Pericardium fibroblast (primary cell): ENCODE measurements around the gene ZNF283. TPM values are rescaled to one million over a fixed set of nuclear protein-coding genes. Genes with fewer than 3 reads are reported as not detected.

Source experiments
- total RNA-seq: library from RNA; depleted of rRNA; stranded (reverse); fragments of >200 nt; gene quantifications from 2 replicates; pipeline ENCODE4 v1.2.3, GENCODE V29; 2015

ZNF283 gene
- total RNA-seq: 2.7 and 3.7 TPM in 2 replicates

DNA sequence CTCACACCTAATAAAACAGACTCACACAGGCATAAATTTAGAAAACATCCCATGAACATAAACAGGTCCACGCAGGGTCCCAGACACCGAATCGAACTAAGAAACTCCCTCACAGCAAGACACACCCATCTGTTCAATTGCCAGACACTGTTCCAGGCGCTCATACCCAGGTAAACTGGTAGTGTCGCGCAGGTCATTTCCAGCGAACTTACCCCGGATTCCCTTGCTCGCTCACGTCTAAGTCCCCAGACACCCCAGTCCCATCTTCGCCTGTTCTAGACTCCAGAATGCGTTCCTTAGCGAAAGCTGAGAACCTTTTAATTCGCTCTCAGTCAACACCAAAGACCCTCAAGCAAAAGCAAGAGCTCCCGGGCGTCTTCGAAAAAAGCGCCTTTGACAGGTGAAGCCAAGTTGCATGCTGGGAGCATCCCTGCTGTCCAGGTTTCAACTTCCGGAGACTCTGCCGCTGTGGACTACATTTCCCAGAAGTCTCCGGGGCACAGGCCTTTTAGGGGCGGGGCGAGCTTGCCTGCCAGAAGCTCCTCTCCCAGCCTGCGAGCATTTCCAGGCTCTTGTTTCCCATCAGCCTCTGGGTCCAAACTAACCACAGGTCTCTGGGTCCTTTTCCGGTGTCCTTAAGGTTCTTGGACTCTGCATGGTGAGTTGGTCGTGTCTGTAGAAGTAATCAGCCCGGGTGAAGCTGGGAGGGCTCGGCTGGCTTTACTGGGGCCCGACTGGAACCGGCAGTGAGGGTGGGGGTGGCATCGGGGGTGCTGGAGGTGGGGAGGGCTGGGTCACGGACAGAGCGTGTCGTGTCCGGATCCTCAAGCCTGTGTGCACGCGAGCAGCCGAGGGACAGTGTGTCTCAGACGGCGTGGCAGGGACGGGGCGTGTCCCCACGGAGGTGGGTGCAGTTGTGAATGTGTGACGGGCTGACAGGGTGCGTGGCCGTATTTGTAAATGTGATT, at the start of gene ZNF283:
TSS of gene ZNF283 (plus strand) at position 535 of the 968 bp plus-strand sequence. CDS start 6,184 bp downstream, outside the sequence.

DNA sequence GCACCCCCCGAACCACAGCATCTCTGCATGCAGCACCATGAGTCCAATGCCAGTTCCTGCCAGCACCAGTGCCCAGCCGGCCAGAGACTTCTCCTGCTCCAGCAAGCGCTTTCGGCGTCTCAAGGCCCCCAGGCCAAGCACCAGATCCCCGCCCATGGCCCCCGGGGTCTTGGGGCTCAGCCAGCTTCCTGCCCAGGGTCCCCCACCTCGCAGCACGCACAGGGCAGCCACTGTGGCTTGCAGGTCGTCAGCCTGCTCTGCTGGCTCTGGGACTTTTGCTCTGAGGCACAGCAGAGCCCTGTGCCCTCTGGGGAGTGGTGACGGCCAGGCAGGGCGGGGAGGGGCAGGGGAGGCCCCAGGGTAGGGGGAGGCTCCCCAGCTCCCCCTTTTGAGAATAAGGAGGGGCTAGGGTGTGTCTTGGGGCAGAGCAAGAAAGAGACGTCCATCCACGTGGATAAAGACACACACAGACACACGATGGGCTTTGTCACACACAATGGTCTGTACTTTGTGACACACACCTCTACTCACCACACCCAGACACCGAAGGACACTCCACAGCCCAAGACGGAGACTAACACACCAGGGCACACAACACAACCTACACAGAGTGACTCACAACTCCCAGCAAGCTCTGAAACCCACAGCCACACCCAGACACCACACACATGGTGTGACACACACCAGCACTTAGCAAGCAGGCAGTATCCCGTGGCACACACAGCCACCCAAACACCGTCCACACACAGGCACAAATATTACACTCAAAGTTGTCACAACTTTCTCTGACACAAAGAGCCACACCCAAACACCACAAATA, 46.2 kb upstream of the ZNF283 start, which contains the start of gene KCNN4:
TSS of gene KCNN4 (minus strand) at position 268 of the 820 bp plus-strand sequence. CDS start at position 156, 112 bp downstream.

DNA sequence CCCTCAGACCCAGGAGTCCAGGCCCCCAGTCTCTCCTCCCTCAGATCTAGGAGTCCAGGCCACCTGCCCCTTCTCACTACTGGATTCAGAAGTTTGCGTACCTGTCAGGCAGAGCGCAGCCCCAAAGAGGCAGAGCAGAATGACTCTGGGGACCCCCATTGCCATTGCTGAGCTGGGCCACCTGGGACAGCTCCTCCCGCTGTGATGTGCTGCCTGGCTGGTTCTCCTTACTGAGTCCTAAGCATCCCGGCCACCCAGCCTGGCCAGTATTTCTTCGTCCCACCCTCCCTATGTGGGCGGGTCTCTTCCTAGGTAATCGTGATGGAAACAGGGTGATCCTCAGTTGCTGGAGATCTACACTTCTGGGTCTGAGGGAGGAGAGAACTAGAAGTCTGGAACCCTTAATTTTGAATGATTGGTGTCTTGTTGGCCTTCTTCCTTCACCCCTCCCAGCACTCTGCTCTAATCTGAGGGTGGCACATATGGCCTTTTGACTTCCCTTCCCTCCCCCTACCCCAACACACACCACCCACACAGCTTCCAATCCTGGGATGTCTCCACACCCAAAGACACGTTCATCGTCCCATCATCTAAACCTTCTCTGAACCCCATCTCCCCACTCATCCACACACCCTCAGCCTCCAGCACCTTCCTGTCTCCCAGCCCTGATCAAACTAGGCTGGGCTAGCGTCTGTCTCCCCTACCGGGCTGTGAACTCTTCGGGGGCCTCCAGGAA, 24.7 kb upstream of the ZNF283 start, which contains the start of gene LYPD5:
TSS of gene LYPD5 (minus strand) at position 232 of the 736 bp plus-strand sequence. CDS start at position 165, 67 bp downstream.

DNA sequence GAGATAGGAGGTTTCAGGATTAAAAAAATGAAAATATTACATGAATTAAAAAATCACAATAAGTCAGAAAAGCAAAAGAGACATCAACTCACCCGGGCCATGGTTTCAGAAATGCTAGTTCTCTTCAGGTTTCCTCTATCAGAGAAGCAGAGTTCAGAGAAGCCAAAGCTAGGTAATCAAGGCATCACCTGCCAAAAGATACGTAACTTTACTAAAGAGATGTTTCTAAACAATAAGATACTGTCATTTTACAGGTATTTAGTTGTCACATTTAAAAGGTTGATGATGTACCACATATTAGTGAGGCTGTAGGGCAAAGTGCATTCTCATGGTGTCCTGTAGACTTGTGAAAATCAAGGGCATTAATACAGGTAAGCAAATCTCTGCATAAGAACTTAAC, 56.7 kb downstream of the ZNF283 start, which contains the start of gene ZNF404:
TSS of gene ZNF404 (minus strand) at position 101 of the 400 bp plus-strand sequence.

Other genes with a start within 250 kb of the ZNF283 start
- 8.7 and 21.2 TPM in 2 replicates for gene IRGQ, start 231.2 kb upstream of the ZNF283 start, total RNA-seq
- 7.9 and 8.8 TPM in 2 replicates for gene ZNF576, start 230.7 kb upstream of the ZNF283 start, total RNA-seq
- gene SRRM5, start 215.2 kb upstream of the ZNF283 start, total RNA-seq: 0.17 TPM in 1 of 2 replicates, not detected in the other
- gene ZNF428, start 207.7 kb upstream of the ZNF283 start, total RNA-seq: 43.9 and 60.2 TPM in 2 replicates
- gene CADM4, start 187.5 kb upstream of the ZNF283 start, total RNA-seq: 0.70 and 2.6 TPM in 2 replicates
- 42.1 and 58.0 TPM in 2 replicates for gene PLAUR, start 157.2 kb upstream of the ZNF283 start, total RNA-seq
- not detected in 2 replicates for gene IRGC, start 111.2 kb upstream of the ZNF283 start, total RNA-seq
- gene SMG9, start 72.4 kb upstream of the ZNF283 start, total RNA-seq: 9.4 and 12.8 TPM in 2 replicates
- gene KCNN4, start 46.3 kb upstream of the ZNF283 start, total RNA-seq: not detected in 2 replicates
- gene LYPD5, start 24.9 kb upstream of the ZNF283 start, total RNA-seq: 0.82 and 0.94 TPM in 2 replicates
- 2.6 and 3.3 TPM in 2 replicates for gene ZNF404, start 56.6 kb downstream of the ZNF283 start, total RNA-seq
- gene ZNF45, start 108.0 kb downstream of the ZNF283 start, total RNA-seq: 5.4 and 7.7 TPM in 2 replicates
- gene ZNF221, start 123.9 kb downstream of the ZNF283 start, total RNA-seq: 4.3 and 6.3 TPM in 2 replicates
- 5.0 and 6.3 TPM in 2 replicates for gene ZNF155, start 156.9 kb downstream of the ZNF283 start, total RNA-seq
- gene ZNF230, start 175.6 kb downstream of the ZNF283 start, total RNA-seq: 3.7 and 4.0 TPM in 2 replicates
- 0.26 and 2.1 TPM in 2 replicates for gene ZNF222, start 198.1 kb downstream of the ZNF283 start, total RNA-seq
- gene ZNF223, start 224.7 kb downstream of the ZNF283 start, total RNA-seq: 1.3 and 8.8 TPM in 2 replicates
- gene ZNF284, start 244.8 kb downstream of the ZNF283 start, total RNA-seq: 1.8 and 1.9 TPM in 2 replicates